Right hindlimb (tissue), 1 donor: ENCODE data around the gene PLEKHA6.
A peak's percentile ranks its signal among the peaks of the same experiment; 100 is the strongest.

Experiments
- DNase-seq: peaks from one replicate; pipeline ENCODE4 v3.0.0-alpha.2; 2018

Gene PLEKHA6

DNA sequence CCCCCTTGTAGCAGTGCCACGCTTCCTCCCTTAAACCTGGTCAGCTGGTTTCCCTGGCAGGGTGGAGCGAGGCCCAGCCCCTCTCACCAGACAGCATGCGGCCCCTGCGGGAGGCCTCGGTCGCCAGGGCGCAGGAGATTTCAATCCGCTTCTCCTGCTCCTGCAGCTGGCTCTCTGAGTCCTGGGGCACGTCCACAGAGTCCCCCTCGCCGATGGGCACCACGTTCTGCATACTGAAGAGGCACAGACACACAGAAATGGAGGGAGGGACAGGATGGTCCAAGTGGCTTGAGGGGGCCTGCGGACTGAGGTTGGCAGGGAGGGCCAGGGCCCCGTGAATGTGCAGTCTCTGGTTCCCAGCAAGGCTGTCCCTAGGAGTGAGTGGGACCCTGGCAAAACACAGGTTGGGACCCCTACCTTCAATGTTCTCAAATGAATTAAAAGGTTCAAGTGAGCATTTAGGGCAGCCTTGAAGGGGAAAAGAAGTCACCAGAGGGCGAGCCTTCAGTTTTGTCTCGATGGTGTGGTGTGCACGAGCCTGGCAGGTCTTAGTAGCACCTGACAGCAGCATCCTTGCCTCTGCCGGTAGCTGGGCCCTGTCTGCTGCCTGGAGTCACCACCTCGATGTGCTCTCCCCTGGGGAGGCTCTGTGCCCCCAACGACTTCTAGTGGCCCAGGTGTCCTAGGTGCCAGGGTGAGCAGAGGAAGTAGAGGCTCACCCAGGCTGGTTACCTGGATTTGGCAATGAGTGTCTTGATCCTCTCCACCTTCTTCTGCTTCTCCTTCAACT lies 131.5 kb downstream of the PLEKHA6 start:
- no peak for DNase-seq

DNA sequence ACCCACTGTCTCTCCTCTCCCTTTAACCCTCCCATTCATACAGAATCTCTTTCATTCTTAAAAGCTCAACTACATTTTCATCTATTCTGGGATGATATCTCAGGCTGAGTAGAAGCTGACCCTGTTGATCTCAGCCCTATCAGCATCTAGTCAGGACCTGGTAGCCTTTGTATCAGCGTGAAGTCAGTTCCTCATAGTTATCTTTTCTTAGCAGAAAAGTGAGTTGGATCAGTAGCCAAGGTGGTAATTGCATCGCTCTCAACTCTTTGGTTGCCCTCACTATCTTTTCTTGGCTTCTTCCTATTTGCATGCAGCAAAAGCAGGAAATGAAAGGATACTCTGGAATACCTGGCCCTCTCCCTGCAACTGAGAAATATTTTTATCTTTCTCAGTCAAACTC lies 132.4 kb downstream of the PLEKHA6 start:
- no peak for DNase-seq

- peak; percentile 33 for DNase-seq
Observed at GRCh38 chr1:204225841-204226735, 133.6 kb downstream of the PLEKHA6 start.

DNA sequence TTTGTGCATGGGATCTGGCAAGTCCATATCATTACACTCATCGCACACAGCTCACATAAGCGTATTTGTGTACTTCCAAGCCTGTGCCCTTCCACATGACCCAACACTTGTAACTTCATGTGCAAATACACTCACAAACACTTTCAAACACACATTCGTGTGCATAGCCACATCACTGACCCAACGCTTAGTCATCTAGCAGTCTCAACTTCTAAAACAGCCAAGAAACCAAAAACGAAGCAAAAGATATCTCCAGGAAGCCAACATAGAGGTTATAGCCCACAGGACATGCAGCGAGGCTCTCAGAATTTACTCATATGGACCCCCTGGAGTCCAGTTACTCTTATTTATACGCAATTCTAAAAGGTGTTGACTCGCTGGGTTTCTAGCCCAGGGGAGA lies 135.1 kb downstream of the PLEKHA6 start:
- no peak for DNase-seq

DNA sequence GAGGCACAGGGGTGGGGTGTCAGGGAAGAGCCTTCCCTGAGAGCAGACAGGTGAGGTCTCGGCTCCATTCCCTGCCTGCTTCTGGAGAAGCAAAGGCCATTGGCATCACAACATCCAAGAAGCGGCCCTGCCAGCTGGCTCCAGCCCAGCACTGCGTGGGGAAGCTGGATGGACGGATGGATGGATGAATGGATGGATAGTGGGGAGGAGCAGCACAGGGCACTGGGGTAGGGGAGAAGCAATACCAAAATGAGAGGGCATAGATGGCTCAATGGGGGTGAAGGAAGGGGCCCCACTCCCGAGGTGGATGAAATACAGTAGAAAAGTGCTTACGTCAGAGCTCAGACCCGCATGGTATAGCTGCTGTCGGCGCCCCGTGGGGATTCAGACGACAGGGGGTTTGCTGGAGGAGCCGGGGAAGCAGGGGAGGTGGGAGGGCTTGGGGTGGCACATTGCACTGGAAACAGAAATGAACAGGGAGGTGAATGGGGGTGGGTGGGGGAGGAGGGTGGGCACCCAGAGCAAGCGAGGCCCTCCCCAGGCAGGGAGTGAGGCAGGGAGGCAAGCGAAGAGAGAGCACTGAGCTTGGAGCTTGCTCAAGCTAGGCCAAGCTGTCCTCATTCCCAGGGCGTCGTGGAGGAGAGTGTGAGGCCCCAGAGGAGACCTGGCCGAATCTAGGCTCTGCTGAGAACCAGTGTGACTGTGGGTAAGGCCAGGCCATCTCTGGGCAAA lies 136.4 kb downstream of the PLEKHA6 start:
- DNase-seq, result no peak

DNA sequence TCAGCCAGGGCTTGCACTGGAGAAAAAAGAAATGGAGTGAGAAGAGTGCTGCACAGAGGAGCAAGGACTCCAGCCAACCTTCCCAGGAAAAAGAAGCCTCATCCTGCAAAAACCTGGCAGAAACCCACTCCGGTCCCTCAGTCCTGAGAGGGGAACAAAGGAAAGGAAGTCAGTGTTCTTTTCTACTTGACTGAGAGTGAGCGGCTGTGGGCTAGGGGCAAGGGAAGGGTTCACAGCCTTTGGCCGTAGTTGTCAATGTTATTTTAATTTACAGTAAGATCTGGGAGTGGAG lies 137.0 kb downstream of the PLEKHA6 start:
- peak; percentile 68 for DNase-seq

- no peak for DNase-seq
Observed at GRCh38 chr1:204222006-204222763, 137.5 kb downstream of the PLEKHA6 start.

GRCh38 chr1:204221271-204221670 lies 138.5 kb downstream of the PLEKHA6 start:
- no peak for DNase-seq

DNA sequence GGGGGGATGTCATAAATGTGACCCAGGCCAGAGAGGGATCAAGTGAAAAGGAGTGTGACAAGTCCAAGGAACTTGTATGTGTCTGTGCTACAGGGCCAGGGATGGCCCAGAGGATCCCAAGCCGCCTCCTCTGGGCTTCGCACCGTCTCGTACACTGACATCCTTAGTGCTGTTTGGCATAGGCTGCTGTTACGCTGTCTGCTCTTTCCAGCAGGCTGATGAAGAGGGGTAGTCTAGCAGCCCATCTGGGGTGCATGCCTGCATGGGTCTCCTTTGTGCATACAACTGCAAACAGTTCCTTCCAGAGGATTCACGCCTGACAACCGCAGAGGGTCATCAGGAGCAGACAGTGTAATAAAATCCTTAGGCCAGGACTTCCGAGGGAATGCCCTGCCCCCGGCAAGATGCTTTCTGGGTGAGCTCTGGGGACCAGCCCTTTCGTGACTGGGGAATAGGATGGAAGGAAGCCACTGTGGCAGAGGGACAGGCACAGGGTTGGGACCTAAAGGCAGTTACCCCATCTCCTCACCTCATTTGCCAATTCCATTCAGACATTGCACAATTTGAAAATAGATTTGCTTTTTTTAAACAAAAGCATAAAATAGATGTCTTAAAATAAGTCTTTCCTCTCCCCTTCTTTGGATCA lies 139.6 kb downstream of the PLEKHA6 start:
- DNase-seq, result no peak

DNA sequence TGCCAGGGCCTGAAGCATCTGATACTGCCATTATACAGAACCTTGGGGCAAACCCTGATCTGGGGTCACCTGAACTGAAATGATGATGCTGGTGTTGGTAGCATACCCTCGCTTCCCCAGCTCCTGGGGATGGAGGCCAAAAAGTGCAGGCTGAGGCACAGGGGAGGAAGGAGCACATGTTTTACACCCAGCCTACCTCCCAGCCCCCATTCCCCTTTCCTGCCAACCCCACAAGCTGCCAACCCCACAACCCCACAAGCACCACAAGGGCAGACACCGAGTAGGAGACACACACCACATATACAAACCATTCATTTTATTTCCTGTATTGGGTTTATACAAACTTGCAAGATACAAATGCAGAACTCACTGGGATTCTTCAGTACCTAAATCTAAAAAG lies 141.2 kb downstream of the PLEKHA6 start:
- DNase-seq, result no peak

DNA sequence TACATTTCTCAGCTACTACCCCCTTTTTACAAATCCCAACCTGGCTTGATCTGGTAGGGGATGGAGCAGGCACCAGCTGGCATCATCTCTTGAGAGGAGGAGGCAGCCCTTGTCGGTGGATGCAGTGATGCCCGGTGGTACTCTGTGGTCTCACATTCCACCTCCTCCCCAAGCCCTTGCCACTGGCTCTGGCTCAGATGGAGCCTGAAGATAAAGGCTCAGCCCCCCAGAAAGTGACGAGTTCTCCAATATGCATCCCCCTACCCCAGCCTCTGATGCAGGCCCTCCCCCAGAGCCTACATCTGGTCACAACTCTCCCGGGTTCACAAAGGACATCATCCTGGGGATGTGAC lies 142.1 kb downstream of the PLEKHA6 start:
- no peak for DNase-seq

GRCh38 chr1:204216880-204217647 lies 142.7 kb downstream of the PLEKHA6 start:
- DNase-seq, result no peak

DNA sequence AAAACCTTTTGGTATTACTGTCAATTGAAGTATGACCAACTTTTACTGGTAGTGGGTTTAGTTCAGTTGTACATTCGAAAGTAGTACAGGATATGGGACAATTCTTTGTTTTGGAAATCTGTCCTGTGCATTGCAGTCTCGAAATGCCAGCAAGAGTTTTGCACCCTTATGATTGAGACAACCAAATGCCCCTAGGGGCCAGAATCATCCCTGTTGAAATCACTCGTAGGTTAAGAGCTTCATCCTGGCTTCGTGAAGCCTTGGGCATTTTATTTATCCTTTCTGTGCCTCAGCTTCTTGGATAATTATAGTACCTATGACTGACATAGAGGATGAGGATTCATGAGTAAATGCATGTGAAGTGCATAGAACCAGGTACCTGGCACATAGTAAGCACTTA lies 143.5 kb downstream of the PLEKHA6 start:
- DNase-seq, result no peak

DNA sequence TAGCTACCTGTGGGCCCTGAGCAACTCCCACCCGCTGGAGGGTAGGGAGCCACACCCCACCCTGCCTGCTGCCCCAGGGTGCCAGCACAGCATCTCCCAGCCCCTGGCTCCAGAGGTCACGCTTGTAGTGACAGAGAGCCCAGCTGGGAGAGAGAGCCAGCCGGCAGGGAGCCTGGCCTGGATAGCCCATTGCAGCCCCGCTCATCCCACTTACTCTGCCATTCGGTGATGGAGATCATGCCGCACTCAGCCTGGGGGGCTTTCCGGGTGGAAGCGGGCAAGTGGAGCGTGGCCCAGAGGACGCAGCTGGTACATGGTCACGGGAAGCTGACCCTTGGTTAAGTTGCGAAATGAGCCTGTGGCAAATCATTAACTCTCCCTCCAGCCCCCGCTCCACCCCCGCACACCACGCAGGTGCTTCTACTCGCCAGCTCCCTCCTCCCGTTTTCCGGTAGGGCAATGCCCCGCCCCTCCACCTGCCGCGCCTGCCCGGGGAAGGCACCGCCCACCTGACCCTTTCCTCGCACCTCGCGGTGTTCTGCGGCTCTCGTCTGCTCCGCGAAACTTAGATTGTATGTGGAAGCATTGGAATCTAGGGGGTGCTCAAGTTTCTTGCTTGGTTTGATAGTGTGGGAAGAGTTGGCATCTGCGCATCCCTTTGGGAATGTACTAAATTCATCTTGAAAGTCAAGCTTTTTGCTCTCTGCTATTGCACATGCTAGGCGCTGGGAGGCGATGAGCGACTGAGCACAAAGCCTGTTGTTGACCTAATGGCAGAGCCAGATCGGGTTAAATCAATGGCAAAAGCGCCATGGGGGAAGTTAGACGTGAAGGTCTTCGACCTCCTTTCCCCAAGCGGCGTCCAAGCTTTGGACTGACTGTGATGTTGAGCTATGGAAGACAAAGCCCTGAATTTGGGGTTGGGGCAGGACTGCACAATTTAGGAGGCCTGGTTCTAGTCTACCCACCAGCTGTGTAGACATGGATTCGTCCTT lies 145.8 kb downstream of the PLEKHA6 start, which contains the start of gene GOLT1A:
TSS of gene GOLT1A (minus strand) at position 321 of the 995 bp plus-strand sequence. CDS start at position 239, 82 bp downstream.
- DNase-seq, result peak; percentile 73

GRCh38 chr1:204212715-204213114 lies 147.0 kb downstream of the PLEKHA6 start:
- no peak for DNase-seq

DNA sequence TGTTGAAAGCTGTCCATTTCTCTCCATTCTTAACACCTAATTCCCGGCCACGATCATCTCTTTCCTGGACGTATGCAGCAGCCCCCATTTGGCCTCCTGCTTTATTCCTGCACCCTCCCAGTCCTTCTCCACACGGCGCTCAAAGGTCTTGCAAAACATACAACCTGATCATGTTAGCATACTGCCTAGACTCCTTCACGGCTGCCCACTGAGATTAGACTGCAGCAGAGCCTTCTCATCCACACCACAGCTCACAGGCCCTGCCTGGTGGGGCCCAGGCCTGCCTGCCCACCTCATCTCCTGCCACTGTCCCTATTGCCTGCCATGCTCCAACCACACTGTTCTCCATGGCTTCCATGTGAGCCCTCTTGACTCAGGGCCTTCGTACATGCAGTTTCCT lies 148.7 kb downstream of the PLEKHA6 start:
- DNase-seq, result no peak

DNA sequence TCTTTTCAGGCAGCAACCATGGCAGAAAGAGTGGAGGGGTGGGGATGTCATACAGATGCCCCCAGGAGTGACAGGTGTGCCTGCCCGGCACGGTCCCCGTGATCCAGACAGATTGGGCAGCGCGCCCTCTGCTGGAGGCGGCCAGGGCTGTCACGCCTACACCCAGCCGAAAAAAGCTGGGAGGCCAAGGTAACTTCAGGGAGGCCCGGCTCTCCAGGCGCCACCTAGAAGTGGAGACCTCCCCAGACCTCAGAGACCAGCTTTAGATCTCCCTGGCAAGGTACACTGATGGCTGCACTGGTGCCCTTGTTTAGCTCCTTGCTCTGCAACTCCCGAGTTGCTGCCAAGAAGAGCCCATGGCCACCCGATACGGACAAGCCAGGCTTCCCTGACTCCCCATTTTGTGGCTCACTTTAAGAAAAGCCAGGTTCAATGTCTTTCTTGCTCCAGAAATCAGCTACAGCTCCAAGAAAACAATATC lies 152.6 kb downstream of the PLEKHA6 start:
- peak; percentile 50 for DNase-seq

DNA sequence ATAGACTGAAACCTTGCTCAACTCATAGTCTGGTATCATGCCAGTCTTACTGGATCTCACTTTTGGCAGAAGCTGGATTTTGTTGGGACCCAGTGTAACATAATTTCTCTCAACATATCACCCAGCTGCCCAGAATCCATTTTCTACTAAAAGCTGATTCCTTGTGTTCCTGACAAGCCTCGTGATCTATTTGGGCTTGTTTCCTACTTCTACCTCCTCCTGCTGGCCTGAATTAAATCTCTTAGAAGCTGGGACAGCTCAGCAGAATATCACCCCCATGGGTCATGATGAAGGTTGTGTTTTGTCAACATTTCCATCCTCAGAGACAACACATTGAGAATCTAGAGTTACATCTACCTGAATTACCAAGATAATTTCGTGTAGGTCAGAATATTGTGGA lies 153.6 kb downstream of the PLEKHA6 start:
- no peak for DNase-seq

DNA sequence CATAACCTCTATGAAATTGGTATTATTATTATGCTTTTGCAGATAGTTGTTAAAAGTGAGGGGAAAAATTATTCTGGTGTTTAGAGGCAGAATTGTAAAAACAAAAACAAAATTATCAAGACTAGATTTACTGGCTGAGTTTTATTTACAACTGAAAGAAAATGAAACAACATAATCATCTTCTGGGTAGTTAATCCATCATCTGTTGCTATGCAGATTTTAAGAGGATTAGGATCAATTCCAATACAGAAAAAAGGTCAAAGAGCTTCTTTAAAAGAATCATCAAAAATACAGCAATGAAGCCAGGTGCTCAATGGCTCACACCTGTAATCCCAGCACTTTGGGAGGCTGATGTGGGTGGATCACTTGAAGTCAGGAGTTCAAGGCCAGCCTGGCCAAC lies 154.2 kb downstream of the PLEKHA6 start:
- DNase-seq, result no peak

GRCh38 chr1:204204944-204205343 lies 154.8 kb downstream of the PLEKHA6 start:
- no peak for DNase-seq
